HG03521 (cell line): ENCODE results near the gene OR6K6.

ENCODE experiments used
- ATAC-seq: cut with Tn5 transposase; IDR thresholded peaks from one replicate; pipeline ENCODE4 v1.9.1; 2021; ENCODE audit warnings: mild to moderate bottlenecking, moderate library complexity; ENCODE audit not compliant: unreplicated experiment

The OR6K6 gene, protein sequence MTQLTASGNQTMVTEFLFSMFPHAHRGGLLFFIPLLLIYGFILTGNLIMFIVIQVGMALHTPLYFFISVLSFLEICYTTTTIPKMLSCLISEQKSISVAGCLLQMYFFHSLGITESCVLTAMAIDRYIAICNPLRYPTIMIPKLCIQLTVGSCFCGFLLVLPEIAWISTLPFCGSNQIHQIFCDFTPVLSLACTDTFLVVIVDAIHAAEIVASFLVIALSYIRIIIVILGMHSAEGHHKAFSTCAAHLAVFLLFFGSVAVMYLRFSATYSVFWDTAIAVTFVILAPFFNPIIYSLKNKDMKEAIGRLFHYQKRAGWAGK

DNA sequence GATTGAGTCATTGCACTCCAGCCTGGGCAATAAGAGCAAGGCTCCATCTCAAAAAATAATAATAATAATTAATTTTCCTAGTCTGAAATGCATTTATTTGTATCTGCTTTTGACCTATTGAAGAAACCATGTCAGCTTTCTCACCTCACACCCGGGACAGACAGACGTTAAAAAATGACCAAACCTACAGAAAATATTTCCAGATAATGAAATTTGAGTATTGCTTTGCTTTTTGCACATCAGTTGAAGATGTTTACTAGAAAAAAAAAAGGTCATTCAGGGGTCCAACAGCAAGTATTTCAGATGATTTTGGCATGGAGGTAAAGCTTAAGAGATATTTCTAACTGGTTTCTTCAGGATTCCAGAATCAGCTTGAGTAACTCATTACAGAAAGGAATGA, at the start of gene OR6K6:
Gene OR6K6, plus strand, starts transcription at position 301 of the 400 bp plus-strand sequence. CDS start 168 bp downstream, outside the sequence.
- no peak for ATAC-seq

DNA sequence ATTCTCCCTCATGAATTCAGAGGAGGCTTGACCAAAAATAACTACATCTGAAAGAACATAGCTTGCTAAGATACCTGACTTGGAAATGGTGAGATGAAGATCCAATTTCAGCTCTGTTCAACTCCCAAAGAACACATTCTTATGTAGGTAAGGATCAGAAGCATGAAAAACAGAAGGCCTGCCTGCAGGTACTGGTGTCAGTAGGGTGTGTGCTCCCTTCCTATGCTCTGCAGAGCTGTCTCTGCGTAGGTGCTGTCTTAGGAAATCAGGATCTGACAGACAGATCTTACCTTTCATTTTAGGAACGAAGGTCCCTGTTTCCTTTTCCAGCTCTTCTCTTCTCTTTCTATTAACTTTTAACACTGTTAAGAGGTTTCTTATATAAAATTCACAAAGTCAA, 48.4 kb upstream of the OR6K6 start:
- ATAC-seq: no peak

- ATAC-seq: no peak
Observed at GRCh38 chr1:158711098-158711497, 43.4 kb upstream of the OR6K6 start.

GRCh38 chr1:158714754-158715153, 39.8 kb upstream of the OR6K6 start:
- ATAC-seq: no peak

- ATAC-seq: no peak
Observed at GRCh38 chr1:158716335-158716734, 38.2 kb upstream of the OR6K6 start.

GRCh38 chr1:158717344-158717743, 37.2 kb upstream of the OR6K6 start:
- no peak for ATAC-seq

GRCh38 chr1:158719664-158720063, 34.9 kb upstream of the OR6K6 start:
- no peak for ATAC-seq

DNA sequence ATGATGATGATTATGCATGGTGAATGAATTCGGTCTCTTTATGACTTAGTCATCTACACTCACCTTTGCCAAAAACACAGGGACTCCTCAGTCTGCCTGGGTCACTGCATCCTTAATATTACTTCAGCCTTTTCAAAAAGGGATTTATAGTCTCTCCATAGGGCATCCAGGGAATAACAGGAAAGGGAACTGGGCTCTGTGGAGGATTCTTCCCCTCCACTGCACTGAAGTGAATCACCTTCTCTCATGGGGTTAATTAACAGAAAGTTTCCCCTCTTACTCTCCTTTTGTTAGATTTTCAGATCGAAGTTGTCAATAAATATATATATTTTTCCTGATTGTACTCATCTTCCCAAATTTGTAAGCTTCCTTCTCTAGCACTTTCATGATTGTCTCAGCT, 33.9 kb upstream of the OR6K6 start, which contains the start of gene OR6K3:
Gene OR6K3, minus strand, starts transcription at position 101 of the 400 bp plus-strand sequence. CDS start 2,605 bp downstream, outside the sequence.
- ATAC-seq: no peak

DNA sequence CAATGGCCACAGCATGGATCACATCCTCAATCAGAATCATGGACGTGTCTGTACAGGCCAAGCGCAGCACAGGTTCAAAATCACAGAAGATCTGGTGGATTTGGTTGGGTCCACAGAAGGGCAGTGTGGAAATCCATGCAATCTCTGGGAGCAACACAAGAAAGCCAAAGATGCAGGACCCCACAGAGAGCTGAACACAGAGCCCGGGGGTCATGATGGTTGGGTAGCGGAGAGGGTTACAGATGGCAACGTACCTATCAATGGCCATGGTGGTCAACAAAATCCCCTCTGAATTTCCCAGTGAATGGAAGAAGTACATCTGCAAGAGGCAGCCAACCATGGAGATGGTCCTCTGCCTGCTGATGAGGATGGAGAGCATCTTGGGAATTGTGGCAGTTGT, 30.1 kb upstream of the OR6K6 start:
- no peak for ATAC-seq

DNA sequence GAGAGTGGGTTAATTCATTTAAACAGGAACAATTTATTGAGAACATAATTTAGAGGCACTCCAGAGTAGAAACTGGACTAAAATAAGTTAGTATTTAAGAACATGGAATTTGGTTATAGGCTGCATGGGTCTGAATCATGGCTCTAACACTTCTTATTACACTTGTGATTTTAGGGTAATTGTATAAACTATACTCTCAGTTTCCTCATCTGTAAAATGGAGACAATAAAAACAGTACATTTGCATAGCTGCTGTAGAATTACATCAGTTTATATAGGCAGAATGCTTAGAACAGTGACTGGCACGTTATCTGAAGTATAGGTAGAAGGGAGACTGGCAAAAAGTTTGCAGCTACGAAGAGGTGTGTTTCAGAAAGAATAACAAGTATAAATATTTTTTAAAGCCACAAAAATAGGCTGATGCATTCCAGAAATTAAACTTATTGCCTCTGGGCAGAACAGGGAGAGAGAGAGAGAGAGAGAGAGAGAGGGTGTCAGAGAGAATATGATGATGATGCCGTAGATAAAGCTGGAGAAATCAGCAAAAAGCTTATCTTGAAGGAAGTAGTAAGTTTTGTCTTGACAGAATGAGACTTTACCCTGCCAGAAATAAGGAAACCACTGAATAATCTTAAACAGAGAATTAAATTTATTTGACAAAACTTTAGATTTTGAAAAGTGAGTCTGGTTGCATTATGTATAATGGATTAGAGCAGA, 25.9 kb upstream of the OR6K6 start:
- no peak for ATAC-seq

- ATAC-seq: no peak
Observed at GRCh38 chr1:158730453-158730852, 24.1 kb upstream of the OR6K6 start.

DNA sequence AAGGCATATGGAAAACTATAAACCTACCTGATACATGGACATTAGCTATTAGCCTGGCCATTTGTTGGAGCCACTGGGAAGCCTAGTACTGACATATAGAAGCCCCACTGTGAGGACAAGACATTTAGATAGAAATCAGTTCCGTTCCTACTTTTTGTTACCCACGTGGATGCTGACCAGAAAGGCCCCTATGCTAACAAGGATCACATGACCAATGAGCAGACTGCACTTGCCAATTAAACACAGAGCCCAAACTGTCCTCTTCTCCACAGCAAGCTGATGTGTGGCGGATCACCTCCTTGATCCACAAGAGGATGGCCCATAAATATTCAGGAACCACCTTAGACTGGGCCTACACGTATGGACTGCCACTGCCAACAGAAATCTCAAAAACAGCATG, 22.8 kb upstream of the OR6K6 start:
- ATAC-seq: no peak

- no peak for ATAC-seq
Observed at GRCh38 chr1:158732524-158732923, 22.0 kb upstream of the OR6K6 start.

DNA sequence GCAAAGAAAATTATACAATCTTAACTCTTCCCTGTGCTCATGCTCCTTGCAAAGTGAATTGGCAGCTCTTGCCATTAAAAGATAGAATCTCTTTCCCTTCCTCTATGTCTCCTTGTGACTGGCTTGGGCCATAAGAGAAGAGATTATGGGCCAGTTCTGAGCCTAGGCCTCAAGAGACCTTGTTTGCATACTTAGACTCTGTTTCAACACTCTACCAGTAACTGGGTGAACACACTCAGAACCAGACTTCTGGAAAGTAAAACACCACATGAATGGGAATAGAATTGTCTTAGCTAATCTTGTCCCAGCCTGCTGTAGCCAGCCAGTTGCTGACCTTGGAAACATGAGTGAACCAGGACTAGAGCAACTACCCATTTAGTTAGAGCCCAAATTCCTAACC, 18.7 kb upstream of the OR6K6 start:
- no peak for ATAC-seq

DNA sequence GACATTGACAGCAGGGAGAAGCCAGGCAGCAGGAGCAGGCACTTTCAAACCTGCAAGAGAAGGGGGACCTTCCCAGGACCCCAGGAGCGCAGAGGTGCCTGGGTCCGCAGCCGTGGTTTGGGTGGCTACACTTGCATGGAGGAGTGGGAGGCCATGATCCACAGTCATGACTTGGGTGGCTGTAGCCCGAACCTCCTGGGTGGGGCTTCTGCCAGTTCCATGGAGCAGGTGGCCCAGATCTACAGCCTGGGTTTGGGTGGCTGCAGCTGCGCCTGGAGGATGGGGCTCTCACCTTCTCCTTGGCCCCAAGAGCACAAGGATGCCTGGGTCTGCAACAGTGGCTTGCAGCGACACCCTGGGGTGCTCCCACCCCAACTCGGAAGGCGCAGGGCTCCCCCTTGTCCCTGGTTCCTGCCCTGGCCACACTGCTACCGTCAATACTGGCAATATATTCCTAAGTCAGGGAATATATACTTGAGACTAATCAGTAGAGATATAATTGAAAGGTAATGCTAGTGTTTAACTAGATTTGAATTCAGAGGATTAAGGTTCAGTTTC, 2.3 kb upstream of the OR6K6 start:
- ATAC-seq: no peak

DNA sequence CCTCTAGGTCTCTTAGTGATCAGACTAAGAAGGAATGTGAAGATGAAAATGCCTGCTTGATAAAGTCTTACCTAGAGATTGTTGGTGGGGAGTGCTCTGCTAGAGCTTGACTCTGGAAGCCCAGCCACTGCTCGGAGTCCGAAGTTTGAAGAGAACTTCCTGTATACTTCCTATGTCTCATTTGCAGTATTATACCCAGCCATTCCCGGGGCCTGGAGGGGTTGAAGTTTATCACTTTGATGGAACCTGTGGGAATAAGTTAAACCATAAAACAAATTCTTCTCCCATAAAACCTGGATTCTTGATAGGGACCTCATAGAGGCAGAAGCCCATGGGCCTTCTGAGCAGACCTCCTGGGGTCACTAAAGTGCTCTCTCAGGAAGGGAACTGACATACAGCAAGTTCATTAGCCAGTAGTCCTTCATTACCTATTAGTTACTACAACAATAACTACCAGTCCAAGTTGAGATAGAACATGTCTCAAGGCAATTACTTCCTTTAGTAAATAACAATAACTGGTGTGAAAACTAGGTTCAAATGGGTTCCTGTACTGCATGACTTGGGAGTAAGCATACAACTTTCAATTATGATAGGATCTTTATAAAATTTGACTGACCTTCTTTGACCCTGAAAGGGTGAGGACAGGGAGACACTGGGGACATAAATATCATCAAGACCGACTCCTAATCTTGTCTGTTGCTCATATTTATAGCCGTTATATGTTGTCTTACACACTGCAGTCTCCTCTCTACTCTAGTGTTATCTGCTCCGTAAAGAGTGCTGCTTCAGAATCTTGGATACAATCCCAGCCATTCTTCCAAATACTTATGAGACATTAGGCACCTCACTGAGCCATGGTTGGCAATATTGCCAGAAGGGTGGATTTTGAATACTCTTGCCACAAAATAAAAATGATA, 17.7 kb downstream of the OR6K6 start, which contains the start of gene OR6N1:
Gene OR6N1, minus strand, starts transcription at position 246 of the 917 bp plus-strand sequence. CDS start 5,513 bp downstream, outside the sequence.
- no peak for ATAC-seq

DNA sequence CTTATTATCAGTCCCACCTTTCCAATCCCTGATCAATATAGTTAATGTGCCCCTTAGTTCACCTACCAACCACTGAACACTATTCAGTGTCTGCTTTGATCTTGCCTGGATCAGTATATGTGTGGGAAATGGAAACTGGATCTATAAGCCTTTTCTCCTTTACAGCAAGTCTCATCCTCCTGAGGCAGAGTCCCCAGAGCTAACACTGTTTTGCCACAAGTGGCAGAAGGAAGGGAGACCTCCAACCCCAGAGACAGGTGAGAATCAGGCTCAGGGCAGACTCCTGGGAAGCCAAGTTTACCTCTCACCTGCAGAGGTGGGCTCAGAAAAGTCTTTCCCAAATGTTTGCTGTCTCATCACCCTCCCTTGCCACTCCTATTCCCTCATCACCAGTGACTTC, 26.6 kb downstream of the OR6K6 start, which contains the start of gene OR6N2:
Gene OR6N2, minus strand, starts transcription at position 101 of the 400 bp plus-strand sequence. CDS start 3,569 bp downstream, outside the sequence.
- ATAC-seq: no peak

- no peak for ATAC-seq
Observed at GRCh38 chr1:158793604-158794003, 39.1 kb downstream of the OR6K6 start.

GRCh38 chr1:158794247-158794646, 39.7 kb downstream of the OR6K6 start:
- no peak for ATAC-seq

DNA sequence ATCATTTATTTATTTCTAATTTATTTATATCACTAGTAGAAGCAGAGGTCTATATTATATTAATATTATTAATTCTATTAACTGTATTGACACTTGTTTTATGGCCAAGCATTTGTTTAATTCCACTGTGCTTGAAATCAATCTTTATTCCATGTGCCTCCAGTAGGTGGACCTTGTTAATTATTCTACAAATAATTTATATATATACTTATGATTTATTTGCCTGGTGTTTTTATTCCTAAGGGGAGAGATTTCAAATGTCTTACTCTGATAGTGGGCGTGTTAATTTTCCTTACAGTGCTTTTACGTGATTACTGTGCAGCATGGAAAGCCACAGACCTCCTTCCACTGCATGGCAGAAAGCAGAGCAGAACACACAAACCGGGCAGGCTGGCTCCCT, 44.0 kb downstream of the OR6K6 start:
- no peak for ATAC-seq

DNA sequence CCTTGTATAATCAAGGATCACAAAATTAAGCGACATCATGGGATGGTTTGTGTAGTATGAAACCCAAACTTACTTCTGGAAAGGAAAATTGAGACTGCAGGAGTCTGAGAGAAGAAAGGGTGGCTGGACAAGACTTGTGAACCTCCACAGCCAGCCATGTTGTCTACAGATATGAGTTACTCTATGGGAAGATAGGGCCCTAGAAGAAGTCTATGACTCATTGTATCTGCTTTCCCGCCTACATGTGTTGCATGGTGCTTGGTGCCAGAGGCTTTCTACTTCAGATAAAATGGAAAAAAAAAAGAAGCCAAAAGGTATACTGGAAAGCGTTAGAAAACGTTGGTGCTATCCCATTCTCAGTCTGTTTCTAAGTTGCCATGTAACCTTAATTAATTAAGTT, 45.2 kb downstream of the OR6K6 start:
- ATAC-seq: no peak
